HepG2 (cell line): Measurements from ENCODE around the gene PEMT. TPM values are rescaled to one million over a fixed set of nuclear protein-coding genes. Genes with fewer than 3 reads are reported as not detected.

Experiments used
- ATAC-seq: fragments of 200-7000 bp; cut with Tn5 transposase; 3 replicates; pipeline ENCODE4 v1.9.1; 2020; ENCODE audit warnings: mild to moderate bottlenecking, moderate library complexity
- BruUV-seq: library from RNA; stranded (reverse); fragments of 400-500 nt; replicated peaks from 2 replicates; lab custom pipeline; 2021; lab: Mats Ljungman, UMichigan
- CTCF ChIA-PET: fragments of 300-600 bp; formaldehyde crosslinking; extraction: SDS; loops from one replicate; lab custom pipeline; 2021; ENCODE audit warnings: low total read pairs, inconsistent platforms, low intra/inter-chr PET ratio; lab: Yijun Ruan, JAX
- POLR2A ChIA-PET: fragments of 350-600 bp; sonication (Branson Sonifier 250); formaldehyde crosslinking; loops from one replicate; lab custom pipeline; 2020; ENCODE audit warnings: antibody characterized with exemption, inconsistent platforms; lab: Yijun Ruan, JAX
- DNase-seq: peaks from one replicate; pipeline ENCODE4 v3.0.0-alpha.2; 2015; ENCODE audit warnings: low spot score
- FAIRE-seq: peaks from 3 replicates; lab custom pipeline; 2011; peaks lifted over from hg19 to GRCh38; lab: Jason Lieb, UNC
- H2AFZ ChIP-seq: one replicate; pipeline ENCODE4 v1.6.1; 2011; ENCODE audit warnings: low read length, inconsistent platforms
- H3K27ac ChIP-seq: fragments of 300-600 bp; 3 replicates; pipeline ENCODE4 v1.8.0; 2011; ENCODE audit warnings: mixed run types, mild to moderate bottlenecking, mixed read lengths, low read length, inconsistent platforms; ENCODE audit not compliant: insufficient read depth; ENCODE audit errors: extremely low read length
- H3K27me3 ChIP-seq, 2 experiments: fragments of 200-600 bp in 1 of 2; 2 replicates in 1 of 2; 3 replicates in 1 of 2; pipeline versions ENCODE4 v1.6.0 to v1.8.0; 2011; ENCODE audit warnings: low read length in 2 of 2, mild to moderate bottlenecking in 2 of 2, moderate library complexity in 2 of 2, inconsistent platforms in 1 of 2; ENCODE audit not compliant: insufficient read depth in 2 of 2, control insufficient read depth in 1 of 2
- H3K36me3 ChIP-seq, 2 experiments: fragments of 200-600 bp in 1 of 2; replicated peaks in 1 of 2; 2 replicates in 1 of 2; 3 replicates in 1 of 2; pipeline versions ENCODE4 v1.5.1 to v1.8.0; 2011; ENCODE audit warnings: low read length in 2 of 2, inconsistent platforms in 1 of 2; ENCODE audit not compliant: insufficient read depth in 2 of 2, control insufficient read depth in 1 of 2
- H3K4me1 ChIP-seq: 2 replicates; pipeline ENCODE4 v1.5.1; 2012; ENCODE audit warnings: low read length, inconsistent platforms; ENCODE audit not compliant: insufficient read depth
- H3K4me2 ChIP-seq: 2 replicates; pipeline ENCODE4 v1.6.0; 2011; ENCODE audit warnings: low read depth, low read length, inconsistent platforms
- H3K4me3 ChIP-seq, 3 experiments: fragments of 200-600 bp in 1 of 3; sonication (generic), shearing (Covaris generic) in 1 of 3; replicated peaks in 1 of 3; 2 replicates each; pipeline ENCODE4 v1.5.1; 2011 to 2016; ENCODE audit warnings: low read length in 3 of 3, inconsistent platforms in 2 of 3, low read depth in 2 of 3, mild to moderate bottlenecking in 2 of 3, control low read depth in 1 of 3, mixed read lengths in 1 of 3; ENCODE audit not compliant: insufficient read depth in 1 of 3
- H3K79me2 ChIP-seq: one replicate; pipeline ENCODE4 v1.6.1; 2011; ENCODE audit warnings: low read length, inconsistent platforms; ENCODE audit not compliant: insufficient read depth
- H3K9ac ChIP-seq: 2 replicates; pipeline ENCODE4 v1.6.0; 2011; ENCODE audit warnings: mild to moderate bottlenecking, low read depth, low read length, inconsistent platforms; ENCODE audit not compliant: insufficient read depth
- H3K9me3 ChIP-seq: 2 replicates; pipeline ENCODE4 v1.5.1; 2012; ENCODE audit warnings: mild to moderate bottlenecking, low read length
- H4K20me1 ChIP-seq: 2 replicates; pipeline ENCODE4 v1.6.0; 2011; ENCODE audit warnings: inconsistent platforms, mild to moderate bottlenecking, low read length, moderate library complexity; ENCODE audit not compliant: insufficient read depth
- ATF1 ChIP-seq: IDR thresholded peaks from 2 replicates; pipeline ENCODE4 v1.6.1; 2016; ENCODE audit warnings: mild to moderate bottlenecking, control low read depth
- CHD2 ChIP-seq: IDR thresholded peaks from 2 replicates; pipeline ENCODE4 v1.6.1; 2011; ENCODE audit warnings: low read depth, low read length, improper control_type of control experiment
- DR1 ChIP-seq: sonication (generic); formaldehyde crosslinking; IDR thresholded peaks from 2 replicates; pipeline ENCODE4 v1.8.0; 2021; ENCODE audit warnings: mild to moderate bottlenecking, missing genetic modification reagents, inconsistent platforms
- GABPB1 ChIP-seq: IDR thresholded peaks from 2 replicates; pipeline ENCODE4 v1.6.1; 2016; ENCODE audit warnings: mild to moderate bottlenecking, missing genetic modification reagents, moderate library complexity, missing compliant biosample characterization
- IRX3 ChIP-seq: sonication (generic); formaldehyde crosslinking; IDR thresholded peaks from 2 replicates; pipeline ENCODE4 v1.8.1; 2023; ENCODE audit warnings: mild to moderate bottlenecking, low read depth, missing genetic modification reagents, borderline replicate concordance
- KLF15 ChIP-seq: sonication (generic); formaldehyde crosslinking; IDR thresholded peaks from 2 replicates; pipeline ENCODE4 v1.8.1; 2023; ENCODE audit warnings: borderline replicate concordance, mild to moderate bottlenecking, inconsistent platforms, missing genetic modification reagents, mixed read lengths
- POLR2A ChIP-seq, 2 experiments: IDR thresholded peaks; 2 replicates each; pipeline ENCODE4 v1.6.1; 2011; ENCODE audit warnings: low read depth in 2 of 2, low read length in 2 of 2, mild to moderate bottlenecking in 1 of 2, moderate library complexity in 1 of 2; ENCODE audit not compliant: insufficient read depth in 1 of 2
- SRSF9 ChIP-seq: fragments of 200-400 bp; formaldehyde crosslinking; IDR thresholded peaks from 2 replicates; pipeline ENCODE4 v1.6.1; 2018; ENCODE audit warnings: borderline replicate concordance, mild to moderate bottlenecking, low read depth, low read length; ENCODE audit not compliant: insufficient read depth, poor library complexity, severe bottlenecking
- TFAP4 ChIP-seq: sonication (generic); IDR thresholded peaks from 2 replicates; pipeline ENCODE4 v1.6.1; 2016; ENCODE audit warnings: low read depth, borderline replicate concordance
- TP53 ChIP-seq: sonication (generic); formaldehyde crosslinking; conservative IDR thresholded peaks from 2 replicates; pipeline ENCODE4 v1.4.0; 2020; ENCODE audit warnings: missing genetic modification reagents
- ZGPAT ChIP-seq: IDR thresholded peaks from 2 replicates; pipeline ENCODE4 v1.6.1; 2016; ENCODE audit warnings: mild to moderate bottlenecking
- ZNF513 ChIP-seq: sonication (generic); formaldehyde crosslinking; conservative IDR thresholded peaks from 2 replicates; pipeline ENCODE4 v1.5.0; 2020; ENCODE audit warnings: missing genetic modification reagents
- ZNF816 ChIP-seq: sonication (generic); formaldehyde crosslinking; IDR thresholded peaks from 2 replicates; pipeline ENCODE4 v1.8.0; 2022; ENCODE audit warnings: missing genetic modification reagents, mild to moderate bottlenecking, borderline replicate concordance
- ZNF891 ChIP-seq: sonication (generic); formaldehyde crosslinking; IDR thresholded peaks from 2 replicates; pipeline ENCODE4 v1.5.0; 2020; ENCODE audit warnings: mild to moderate bottlenecking, missing genetic modification reagents
- WGBS: methylation state at CpG from one replicate; pipeline ENCODE4 v1.1.6; 2017; ENCODE audit warnings: low lambda C conversion rate; 5-methylcytosine and 5-hydroxymethylcytosine counted together
- in situ Hi-C: cut with HindIII; loops from 2 replicates; pipeline ENCODE4 v1.10.0; 2017; ENCODE audit warnings: low pct_unique_long_range_greater_than_20kb; ENCODE audit not compliant: extremely low pct_ligation_motif_present
- intact Hi-C: fragments of 100-400 bp; cut with micrococcal nuclease; formaldehyde crosslinking; loops from one replicate; pipeline ENCODE4 v1.10.0; 2022; ENCODE audit not compliant: unreplicated experiment
- polyA plus RNA-seq, 8 experiments: library from polyadenylated mRNA; depleted of rRNA in 3 of 8; stranded (reverse) in 7 of 8; unstranded in 1 of 8; fragments of >200 nt; fragmentation: Illumina TruSeq in 4 of 8; extraction: Trizol in 4 of 8; gene quantifications; 2 replicates each; pipeline versions ENCODE4 v1.2.1 to v1.2.3, GENCODE V29; 2011 to 2016; ENCODE audit warnings: low read depth in 4 of 8, missing spikeins in 1 of 8, mixed read lengths in 1 of 8; ENCODE audit not compliant: insufficient read depth in 1 of 8
- total RNA-seq, 5 experiments: library from RNA; depleted of rRNA; stranded (reverse); fragments of >200 nt; fragmentation: Illumina TruSeq; extraction: Trizol; gene quantifications; 2 replicates each; pipeline ENCODE4 v1.2.3, GENCODE V29; 2016; ENCODE audit warnings: low read depth in 1 of 5
- TF ChIP-seq, protein P1 (sequence below): sonication (generic); formaldehyde crosslinking; IDR thresholded peaks from 2 replicates; pipeline ENCODE4 v1.4.0; 2020; ENCODE audit warnings: missing genetic modification reagents
- TF ChIP-seq, protein P2 (sequence below): sonication (generic); formaldehyde crosslinking; IDR thresholded peaks from 2 replicates; pipeline ENCODE4 v1.5.0; 2020; ENCODE audit warnings: mild to moderate bottlenecking, missing genetic modification reagents

Gene PEMT
- total and polyA plus RNA-seq, 2 of the 13 experiments (the other 11 are each of a cell fraction or from before 2014, with no cell fraction given) = 31.7 to 43.6 TPM

DNA sequence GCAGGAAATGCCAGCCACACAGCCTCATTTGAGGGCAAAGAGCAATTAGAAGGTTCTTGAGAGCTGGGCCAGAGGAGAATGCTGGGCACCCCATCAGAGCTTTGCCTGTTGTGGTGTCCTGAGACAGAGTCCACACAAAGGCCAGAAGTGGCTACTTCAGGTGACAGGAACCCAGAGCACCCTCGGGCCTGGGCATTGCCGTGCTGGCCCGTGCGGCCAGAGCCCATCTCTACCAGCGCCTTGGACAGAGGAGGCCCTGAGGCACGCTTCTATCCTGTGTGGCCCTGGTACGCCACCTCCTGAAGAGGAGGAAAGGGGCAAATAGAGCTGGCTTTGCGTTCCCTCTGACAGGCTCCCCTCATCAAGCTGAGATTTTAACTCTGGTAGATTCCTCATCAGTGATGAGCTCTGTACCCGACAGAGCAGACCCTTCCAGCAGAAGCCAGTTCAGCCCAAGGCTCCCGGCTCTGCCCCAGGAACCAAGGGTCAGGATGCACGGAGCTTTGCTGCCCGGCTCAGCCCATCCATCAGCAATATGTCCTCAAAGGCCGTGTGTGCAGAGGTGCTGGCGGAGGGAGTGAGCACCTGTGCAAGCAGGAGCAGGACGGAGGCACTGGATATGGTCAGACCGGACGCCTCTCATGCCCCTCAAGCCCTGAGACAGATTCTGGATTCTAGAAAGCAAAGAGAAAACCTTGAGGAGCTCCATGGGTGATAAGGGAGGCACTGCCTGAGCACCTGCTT lies 91.9 kb downstream of the PEMT start:
- H3K9me3 ChIP-seq = no peaks in the 10 kb centered on the region
- H4K20me1 ChIP-seq = no peaks in the 10 kb centered on the region
- FAIRE-seq = no peak
- no peak overlapping the region for H3K4me3 ChIP-seq
- H3K27ac ChIP-seq = no peak overlapping the region
- peaks cover 26% of the 10 kb centered on the region for H3K4me1 ChIP-seq
- no peaks in the 10 kb centered on the region for H3K79me2 ChIP-seq
- BruUV-seq = no TSS peak
- in situ Hi-C loops (loop anchor here (5.0 to 10.0 kb wide), 2 partner anchors 142 to 145 kb away; no protein-coding TSS in a partner anchor), intact Hi-C loops (loop anchor here (5.0 kb wide), 1 partner anchor 52 kb away; no protein-coding TSS in a partner anchor)
- H3K36me3 ChIP-seq = no peaks in the 10 kb centered on the region
- H3K27me3 ChIP-seq = peaks cover 4 to 52% of the 10 kb centered on the region in 2 experiments; a peak in 4 of 5 replicates
- no peak overlapping the region for H3K9ac ChIP-seq
- CTCF ChIA-PET = no interaction called here
- POLR2A ChIA-PET = interaction anchor here (1.1 to 1.4 kb wide), 2 partner anchors 69 to 73 kb away, joined by 3 to 4 read pairs; no protein-coding TSS in a partner anchor
- no peak overlapping the region for H2AFZ ChIP-seq
- 38% methylated on average over 4 of the region's 17 CpGs for WGBS
- ATAC-seq = no peak
- DNase-seq = no peak
- no peak overlapping the region for H3K4me2 ChIP-seq
- TF ChIP-seq ZNF891 (CRISPR knock-in tag) (no peak), CHD2 (no peak), ZGPAT (CRISPR knock-in tag) (no peak), ZNF513 (CRISPR knock-in tag) (no peak), DR1 (CRISPR knock-in tag) (no peak), ATF1 (CRISPR knock-in tag) (no peak), SRSF9 (no peak), TP53 (CRISPR knock-in tag) (no peak), GABPB1 (CRISPR knock-in tag) (no peak), TFAP4 (no peak), ZNF816 (CRISPR knock-in tag) (no peak), KLF15 (CRISPR knock-in tag) (no peak), POLR2A (IDR thresholded peaks at IDR 0.05; ENCODE audit: insufficient read depth in 1 of 2, low read depth in 2 of 2, low read length in 2 of 2) (no peak), IRX3 (CRISPR knock-in tag) (no peak)
- TF ChIP-seq, protein P1, sequence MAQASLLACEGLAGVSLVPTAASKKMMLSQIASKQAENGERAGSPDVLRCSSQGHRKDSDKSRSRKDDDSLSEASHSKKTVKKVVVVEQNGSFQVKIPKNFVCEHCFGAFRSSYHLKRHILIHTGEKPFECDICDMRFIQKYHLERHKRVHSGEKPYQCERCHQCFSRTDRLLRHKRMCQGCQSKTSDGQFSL (CRISPR knock-in tag) = no peak
- TF ChIP-seq, protein P2, sequence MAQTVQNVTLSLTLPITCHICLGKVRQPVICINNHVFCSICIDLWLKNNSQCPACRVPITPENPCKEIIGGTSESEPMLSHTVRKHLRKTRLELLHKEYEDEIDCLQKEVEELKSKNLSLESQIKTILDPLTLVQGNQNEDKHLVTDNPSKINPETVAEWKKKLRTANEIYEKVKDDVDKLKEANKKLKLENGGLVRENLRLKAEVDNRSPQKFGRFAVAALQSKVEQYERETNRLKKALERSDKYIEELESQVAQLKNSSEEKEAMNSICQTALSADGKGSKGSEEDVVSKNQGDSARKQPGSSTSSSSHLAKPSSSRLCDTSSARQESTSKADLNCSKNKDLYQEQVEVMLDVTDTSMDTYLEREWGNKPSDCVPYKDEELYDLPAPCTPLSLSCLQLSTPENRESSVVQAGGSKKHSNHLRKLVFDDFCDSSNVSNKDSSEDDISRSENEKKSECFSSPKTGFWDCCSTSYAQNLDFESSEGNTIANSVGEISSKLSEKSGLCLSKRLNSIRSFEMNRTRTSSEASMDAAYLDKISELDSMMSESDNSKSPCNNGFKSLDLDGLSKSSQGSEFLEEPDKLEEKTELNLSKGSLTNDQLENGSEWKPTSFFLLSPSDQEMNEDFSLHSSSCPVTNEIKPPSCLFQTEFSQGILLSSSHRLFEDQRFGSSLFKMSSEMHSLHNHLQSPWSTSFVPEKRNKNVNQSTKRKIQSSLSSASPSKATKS (CRISPR knock-in tag) = no peak
